ENCODE data around the gene INS. TPM values are rescaled to one million over a fixed set of nuclear protein-coding genes. Genes with fewer than 3 reads are reported as not detected.

Gene INS
- total and polyA plus RNA-seq, 2 of the 4 experiments (the other 2 are of a cell fraction), result not detected

- POLR2A ChIA-PET (ENCODE audit: unreplicated experiment), result no interaction called here
- CTCF ChIA-PET, result no interaction called here
- 70% methylated on average over 3 of the region's 11 CpGs; no CpG with 5 or more reads in 1 of the 2 experiments for WGBS, 2 experiments (ENCODE audit: extremely low coverage in 2 of 2, insufficient read length in 1 of 2)
These were observed 12.8 kb upstream of the INS start for GRCh38 chr11:2173761-2174160.

More at GRCh38 chr11:2173761-2174160, 12.8 kb upstream of the INS start:
- H3K4me2 ChIP-seq (ENCODE audit: low read depth, low read length), result no peak overlapping the region
- H3K9me3 ChIP-seq (ENCODE audit: control insufficient read depth, insufficient read depth, low read length), result no peaks in the 10 kb centered on the region
- H3K27ac ChIP-seq (ENCODE audit: insufficient read depth, low read length), result no peak overlapping the region
- H2BK20ac ChIP-seq (ENCODE audit: low read depth, low read length), result no peak overlapping the region
- no peak overlapping the region for H4K5ac ChIP-seq (ENCODE audit: low read depth, low read length)
- no peak overlapping the region for H3K4me3 ChIP-seq (ENCODE audit: insufficient read depth, low read depth, low read length)
- H3K18ac ChIP-seq (ENCODE audit: low read depth, low read length), result no peak overlapping the region
- intact Hi-C loops (cut with micrococcal nuclease) (no loop called here), dilution Hi-C loops (cut with HindIII; ENCODE audit: low sequenced_read_pairs, unreplicated experiment) (no loop called here), in situ Hi-C loops (cut with MboI; ENCODE audit: low sequenced_read_pairs) (no loop called here)
- no TSS peak for BruUV-seq (replicated peaks)
- H2BK120ac ChIP-seq (ENCODE audit: low read depth, low read length), result no peak overlapping the region
- H3K23ac ChIP-seq (ENCODE audit: low read depth, low read length), result no peak overlapping the region
- H2AK9ac ChIP-seq (replicated peaks; ENCODE audit: low read depth, low read length, poor library complexity), result peak overlapping the region; percentile 88
- no peak overlapping the region for H3K4ac ChIP-seq (ENCODE audit: low read depth, low read length)
- no peak overlapping the region for H4K8ac ChIP-seq (ENCODE audit: low read depth in 2 of 2, low read length in 2 of 2)
- ATAC-seq (ENCODE audit: low read depth) (no peak), DNase-seq (no peak)
- no peaks in the 10 kb centered on the region for H3K79me1 ChIP-seq (ENCODE audit: low read depth in 1 of 2, low read length in 2 of 2)
- no peak overlapping the region for H3K56ac ChIP-seq (ENCODE audit: extremely low read depth, insufficient read depth, low read length)
- no peak overlapping the region for H3K14ac ChIP-seq (replicated peaks; ENCODE audit: low read depth, low read length)
- H4K20me1 ChIP-seq (ENCODE audit: insufficient read depth, low read length), result no peaks in the 10 kb centered on the region
- peaks cover 6% of the 10 kb centered on the region for H3K9me1 ChIP-seq (ENCODE audit: insufficient read depth, low read length)
- TF ChIP-seq RAD21 (IDR thresholded peaks at IDR 0.05; ENCODE audit: low read length), result no peak
- TF ChIP-seq NFE2L2 (IDR thresholded peaks at IDR 0.05; ENCODE audit: low read depth, low read length), result no peak
- no peak for TF ChIP-seq CTCF (conservative IDR thresholded peaks at IDR 0.05; ENCODE audit: low read depth, low read length)
- no peak for TF ChIP-seq ELK1 (IDR thresholded peaks at IDR 0.05; ENCODE audit: borderline replicate concordance, low read depth, low read length)
- TF ChIP-seq CHD1 (IDR thresholded peaks at IDR 0.05; ENCODE audit: low read depth, low read length), result no peak
- TF ChIP-seq CEBPB (IDR thresholded peaks at IDR 0.05; ENCODE audit: low read depth, low read length), result no peak
- no peak for TF ChIP-seq SMC3 (IDR thresholded peaks at IDR 0.05; ENCODE audit: low read depth, low read length)
- no peak for TF ChIP-seq FOS (IDR thresholded peaks at IDR 0.05; ENCODE audit: low read depth, low read length)
- no peak for TF ChIP-seq BHLHE40 (IDR thresholded peaks at IDR 0.05; ENCODE audit: low read depth, low read length)
- TF ChIP-seq RFX5 (IDR thresholded peaks at IDR 0.05; ENCODE audit: low read depth, low read length), result no peak
- TF ChIP-seq RCOR1 (IDR thresholded peaks at IDR 0.05; ENCODE audit: insufficient replicate concordance, low read length), result no peak
- TF ChIP-seq USF2 (IDR thresholded peaks at IDR 0.05; ENCODE audit: low read depth, low read length), result no peak
- TF ChIP-seq POLR2A (IDR thresholded peaks at IDR 0.05; ENCODE audit: low read depth, low read length), result no peak
- no peak overlapping the region for H2AFZ ChIP-seq (replicated peaks; ENCODE audit: low read length, poor library complexity)
- no peak overlapping the region for H2BK15ac ChIP-seq (ENCODE audit: low read depth, low read length)
- no peaks in the 10 kb centered on the region for H3K4me1 ChIP-seq (ENCODE audit: control insufficient read depth, insufficient read depth, low read length)
- H4K91ac ChIP-seq (ENCODE audit: insufficient read depth, low read depth, low read length), result no peak overlapping the region
- H2BK5ac ChIP-seq (ENCODE audit: low read depth, low read length, poor library complexity, severe bottlenecking), result no peak overlapping the region
- H3K9ac ChIP-seq (ENCODE audit: low read depth, low read length), result no peak overlapping the region
- no peak overlapping the region for H2AK5ac ChIP-seq (ENCODE audit: low read depth, low read length)
- no peaks in the 10 kb centered on the region for H3K36me3 ChIP-seq (ENCODE audit: control insufficient read depth, insufficient read depth, low read length)
- H3K27me3 ChIP-seq (ENCODE audit: control insufficient read depth, insufficient read depth, low read length), result peaks cover 5% of the 10 kb centered on the region; the same call in 1 of the 2 replicates

Data from IMR-90 (cell line).